LoVo (cell line): ENCODE results near the gene MIA3.
A peak's percentile ranks its signal among the peaks of the same experiment; 100 is the strongest.
"Not testable (repeated sequence)": the region's sequence is repeated elsewhere in the genome, so short reads cannot be mapped to it uniquely, and the experiment has no call there.

Source experiments
- DNase-seq: peaks from one replicate; pipeline ENCODE4 v3.0.0-alpha.2; 2016; ENCODE audit warnings: low spot score

MIA3 gene

DNA sequence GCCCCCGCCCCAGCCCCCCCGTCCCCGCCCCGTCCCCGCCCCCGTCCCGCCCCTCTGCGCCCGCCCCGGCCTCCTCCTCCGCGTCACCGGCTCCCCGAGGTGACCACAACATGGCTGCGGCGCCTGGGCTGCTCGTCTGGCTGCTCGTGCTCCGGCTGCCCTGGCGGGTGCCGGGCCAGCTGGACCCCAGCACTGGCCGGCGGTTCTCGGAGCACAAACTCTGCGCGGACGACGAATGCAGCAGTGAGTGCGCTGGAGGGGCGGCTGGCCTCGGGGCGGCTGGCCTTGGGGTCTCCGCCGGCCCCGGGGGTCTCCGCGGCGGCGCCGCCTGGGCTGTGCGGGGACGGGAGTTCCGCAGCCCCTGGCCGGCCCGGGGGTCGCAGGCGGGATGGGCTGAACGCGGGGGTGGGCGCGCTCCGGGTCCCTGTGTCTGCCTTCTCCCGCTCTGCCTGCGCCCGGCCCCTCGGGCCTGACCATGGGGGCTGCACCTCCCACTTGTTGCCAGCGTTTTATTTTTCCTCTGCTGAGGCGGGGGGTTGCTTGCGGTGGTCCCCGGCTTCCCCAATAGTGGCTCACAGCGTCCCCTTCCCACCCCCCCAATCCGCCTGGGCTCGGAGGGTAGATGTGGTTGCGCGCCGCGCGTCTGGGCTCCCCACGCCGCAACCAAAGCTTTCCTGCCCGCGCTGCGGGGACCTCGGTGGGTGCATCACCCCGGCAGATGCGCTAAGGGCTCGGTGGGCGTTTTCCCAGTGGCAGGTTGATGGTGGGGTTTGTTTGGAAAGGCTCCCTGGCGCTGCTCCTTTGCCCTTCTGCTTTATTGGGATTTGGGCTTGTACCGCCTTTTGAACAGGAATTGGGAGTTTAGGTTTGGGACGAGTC, at the start of gene MIA3:
Gene MIA3 (plus strand): TSS at position 97 of the 879 bp plus-strand sequence. CDS start 14 bp downstream, at position 111.
- DNase-seq = peak; percentile 69

DNA sequence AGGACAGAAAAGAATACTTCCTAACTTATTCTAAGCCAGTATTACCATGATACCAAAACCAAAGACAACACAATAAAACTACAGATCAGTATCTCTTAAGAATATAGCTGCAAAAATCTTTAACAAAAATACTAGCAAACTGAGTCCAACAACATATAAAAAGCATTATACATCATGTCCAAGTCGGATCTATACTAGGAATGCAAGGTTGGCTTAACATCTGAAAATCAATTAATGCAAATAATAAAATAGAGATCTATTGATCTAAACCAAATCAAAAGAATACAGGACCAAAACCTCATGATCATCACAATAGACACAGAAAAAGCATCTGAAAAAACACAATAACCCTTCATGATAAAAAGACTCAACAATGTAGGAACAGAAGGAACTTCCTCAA, 47.1 kb upstream of the MIA3 start:
- no peak for DNase-seq

- DNase-seq = no peak
Measured at GRCh38 chr1:222579316-222579715, 38.6 kb upstream of the MIA3 start.

GRCh38 chr1:222582099-222582774, 35.7 kb upstream of the MIA3 start:
- peak; percentile 67 for DNase-seq

GRCh38 chr1:222583079-222583478, 34.8 kb upstream of the MIA3 start:
- no peak for DNase-seq

DNA sequence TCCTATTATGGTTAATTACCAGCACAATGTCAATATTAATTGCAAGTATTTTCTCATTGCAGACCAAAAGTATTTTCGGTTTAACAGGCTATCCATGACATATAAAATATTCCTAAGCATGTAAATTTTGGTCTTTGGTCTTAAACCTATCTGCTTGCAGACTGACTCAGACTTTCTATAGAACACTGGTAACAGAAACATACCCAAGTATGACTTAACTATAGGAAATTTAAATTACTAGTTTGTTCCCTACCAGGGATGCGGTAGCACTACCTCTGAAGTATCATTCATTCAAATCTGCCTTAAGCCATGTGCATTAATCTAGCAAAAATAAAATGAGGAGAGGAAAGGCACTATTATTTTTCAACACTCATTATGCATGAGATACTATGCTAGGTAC, 31.1 kb upstream of the MIA3 start:
- no peak for DNase-seq

DNA sequence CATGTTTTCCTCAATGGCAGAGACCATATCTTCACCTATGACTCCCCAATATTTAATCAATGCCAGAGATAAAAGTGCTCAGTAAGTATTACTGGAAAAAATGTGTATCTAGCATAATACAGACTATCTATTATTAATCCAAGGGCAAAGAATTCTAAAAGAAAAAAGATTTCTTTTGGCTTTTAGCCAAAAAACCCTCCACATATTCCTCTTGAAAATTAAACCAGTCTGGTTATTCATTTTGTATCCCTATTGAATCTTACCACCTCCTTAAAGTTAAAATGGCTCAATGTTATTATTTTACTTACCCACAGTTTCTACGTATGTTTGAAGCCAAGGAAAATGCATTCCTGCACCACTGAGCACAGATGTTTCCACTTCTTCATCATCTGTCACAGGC, 29.8 kb upstream of the MIA3 start:
- DNase-seq = no peak

- DNase-seq = peak; percentile 87
Measured at GRCh38 chr1:222589462-222590302, 28.2 kb upstream of the MIA3 start, which contains the start of gene TAF1A. Gene TAF1A (minus strand): TSS chr1:222589933.

GRCh38 chr1:222592171-222592570, 25.7 kb upstream of the MIA3 start:
- no peak for DNase-seq

GRCh38 chr1:222594789-222595188, 23.1 kb upstream of the MIA3 start:
- no peak for DNase-seq

GRCh38 chr1:222596696-222597095, 21.2 kb upstream of the MIA3 start:
- no peak for DNase-seq

DNA sequence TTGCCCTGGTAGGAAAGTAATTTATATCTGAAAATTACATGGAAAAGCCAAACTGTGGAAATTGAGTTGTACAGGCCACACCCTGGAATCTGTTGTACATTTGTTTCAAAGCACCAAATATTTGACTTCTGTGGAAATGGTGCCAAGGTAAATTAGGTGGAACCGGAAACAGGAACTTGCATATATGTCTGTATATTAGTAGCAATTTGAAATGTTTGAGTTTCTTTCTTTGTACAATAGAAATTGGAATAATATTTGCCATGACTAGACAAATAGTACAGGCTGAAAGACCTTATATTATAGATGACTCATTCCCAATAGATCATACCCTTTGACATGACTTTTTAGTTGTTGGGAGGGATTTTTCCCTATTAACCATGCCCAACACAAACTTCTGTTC, 17.6 kb upstream of the MIA3 start:
- DNase-seq = no peak

GRCh38 chr1:222601257-222601656, 16.6 kb upstream of the MIA3 start:
- DNase-seq = no peak

- no peak for DNase-seq
Measured at GRCh38 chr1:222606757-222607156, 11.1 kb upstream of the MIA3 start.

GRCh38 chr1:222609111-222609510, 8.8 kb upstream of the MIA3 start:
- not testable (repeated sequence) for DNase-seq

DNA sequence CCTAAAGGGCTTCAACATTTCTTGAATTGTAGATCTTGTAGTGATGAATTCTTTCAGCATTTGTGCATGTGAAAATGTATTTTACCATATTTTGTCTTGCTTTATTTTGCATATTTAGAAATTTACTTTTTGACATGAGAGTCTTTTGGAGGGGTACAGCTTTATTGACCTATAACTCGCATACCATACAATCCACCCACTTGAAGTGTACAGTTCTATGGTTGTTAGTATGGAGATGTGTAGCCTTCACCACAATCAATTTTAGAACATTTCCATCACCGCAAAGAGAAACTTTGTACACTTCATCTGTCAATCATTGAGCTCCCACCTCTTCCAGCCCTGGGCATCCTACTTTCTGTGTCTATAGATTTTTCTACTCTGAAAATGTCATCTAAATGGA, 7.2 kb upstream of the MIA3 start:
- DNase-seq = no peak

- DNase-seq = no peak
Measured at GRCh38 chr1:222613627-222614026, 4.3 kb upstream of the MIA3 start.

DNA sequence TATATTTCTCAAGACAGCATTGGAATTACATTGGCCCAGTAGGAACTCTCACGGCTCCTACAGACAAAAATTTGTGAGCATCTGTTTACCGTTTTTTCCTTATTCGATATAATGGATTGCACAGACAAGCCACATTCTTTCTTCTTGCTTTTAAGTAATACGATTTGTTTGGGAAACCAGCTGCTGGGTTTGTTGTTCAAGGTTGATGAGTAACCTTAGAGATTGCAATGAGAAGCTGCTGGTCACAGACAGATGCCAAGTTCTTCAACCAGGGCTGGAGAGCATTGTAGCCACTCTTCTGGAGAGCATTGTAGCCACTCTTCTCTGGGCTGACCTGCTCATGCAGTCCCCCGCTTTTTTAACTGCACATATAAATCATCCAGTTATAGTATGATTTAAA, 1.4 kb upstream of the MIA3 start:
- DNase-seq = no peak

DNA sequence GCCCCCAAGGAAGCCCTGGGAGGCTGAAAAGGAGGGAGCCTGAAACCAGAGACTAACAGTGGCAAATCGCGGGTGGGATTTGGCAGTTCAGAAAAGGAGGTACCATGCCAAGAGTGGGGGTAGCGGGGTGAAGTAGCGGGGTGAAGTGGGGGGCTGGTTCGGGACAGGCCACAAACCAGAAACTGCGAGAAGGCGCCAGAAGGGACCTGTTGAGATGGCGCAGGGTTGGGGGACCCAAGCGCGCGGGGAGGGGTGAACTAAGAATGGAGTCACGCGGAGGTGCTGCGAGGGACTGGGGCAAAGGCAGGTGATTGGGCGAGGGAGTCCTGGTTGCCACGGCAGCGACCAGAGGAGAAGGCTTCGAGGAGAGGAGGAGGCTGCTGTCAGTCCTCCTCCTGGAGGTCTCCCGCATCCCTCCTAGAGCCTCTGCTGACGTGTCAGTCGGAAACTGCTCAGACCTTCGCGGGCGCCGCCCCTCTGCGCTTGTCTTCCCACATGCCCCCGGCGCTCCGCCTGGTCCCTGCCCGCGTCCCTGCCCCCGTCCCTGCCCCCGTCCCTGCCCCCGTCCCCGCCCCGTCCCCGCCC, 438 bp upstream of the MIA3 start:
- peak; percentile 86 for DNase-seq

GRCh38 chr1:222618880-222619596, 1.1 kb downstream of the MIA3 start:
- no peak for DNase-seq

DNA sequence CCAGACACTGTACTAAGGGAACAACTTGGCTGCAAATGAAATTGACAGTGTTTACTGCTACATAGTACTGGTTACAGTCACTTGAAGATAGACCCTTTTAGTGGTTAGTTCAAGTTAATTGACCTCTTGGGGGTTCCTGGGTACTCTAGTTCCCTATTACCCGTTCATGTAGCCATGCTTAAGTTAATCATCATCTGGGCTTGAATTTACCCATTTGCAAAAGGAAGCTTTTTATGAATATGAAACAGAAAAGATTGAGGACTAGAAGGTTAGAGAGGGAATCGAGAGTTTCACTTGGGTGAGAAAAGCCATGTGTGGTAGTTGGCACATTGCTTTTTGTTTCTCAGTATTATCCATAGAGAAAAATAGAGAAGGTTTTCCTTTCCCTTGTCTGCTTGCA, 2.7 kb downstream of the MIA3 start:
- DNase-seq = no peak
